A549 (cell line): ENCODE data around the gene FMNL3. TPM values are rescaled to one million over a fixed set of nuclear protein-coding genes. Genes with fewer than 3 reads are reported as not detected.

Experiments
- ATAC-seq, 2 experiments: fragments of 200-7000 bp in 1 of 2; fragments of >200 bp in 1 of 2; cut with Nextera tagmentation in 1 of 2; cut with Tn5 transposase in 1 of 2; 3 replicates each; pipeline versions ENCODE4 v1.8.0 to v1.9.1; 2018 to 2020; ENCODE audit warnings: mild to moderate bottlenecking in 1 of 2, moderate library complexity in 1 of 2
- CTCF ChIA-PET: fragments of 300-600 bp; sonication (Branson Sonifier 250); formaldehyde crosslinking; extraction: SDS; loops from one replicate; lab custom pipeline; 2021; ENCODE audit warnings: antibody characterized with exemption, inconsistent platforms; lab: Yijun Ruan, JAX
- POLR2A ChIA-PET: fragments of 350-600 bp; formaldehyde crosslinking; extraction: SDS; loops from one replicate; lab custom pipeline; 2021; ENCODE audit warnings: antibody characterized with exemption, inconsistent platforms; lab: Yijun Ruan, JAX
- DNase-seq, 2 experiments: peaks; one replicate each; pipeline versions ENCODE4 v3.0.0 to v3.0.0-alpha.2; 2011 to 2016; ENCODE audit warnings: low read depth in 1 of 2, low spot score in 1 of 2
- FAIRE-seq: peaks from 2 replicates; lab custom pipeline; 2011; peaks lifted over from hg19 to GRCh38; lab: Jason Lieb, UNC
- H3K27ac ChIP-seq, 2 experiments: fragments of >200 bp; sonication (Bioruptor Twin); formaldehyde crosslinking; 3 replicates each; pipeline ENCODE4 v1.5.1; 2016 to 2017
- H3K4me1 ChIP-seq: fragments of >200 bp; sonication (Bioruptor Twin); formaldehyde crosslinking; 3 replicates; pipeline ENCODE4 v1.6.1; 2016
- H3K4me2 ChIP-seq: fragments of >200 bp; sonication (Bioruptor Twin); formaldehyde crosslinking; 3 replicates; pipeline ENCODE4 v1.6.1; 2016
- H3K4me3 ChIP-seq: fragments of >200 bp; sonication (Bioruptor Twin); formaldehyde crosslinking; 3 replicates; pipeline ENCODE4 v1.5.1; 2016
- H3K9me3 ChIP-seq: fragments of >200 bp; sonication (Bioruptor Twin); formaldehyde crosslinking; 3 replicates; pipeline ENCODE4 v1.6.1; 2016
- BCL3 ChIP-seq: fragments of >200 bp; sonication (Bioruptor Twin); formaldehyde crosslinking; IDR thresholded peaks from 3 replicates; pipeline ENCODE4 v1.6.1; 2016
- CEBPB ChIP-seq, 2 experiments: fragments of >200 bp in 1 of 2; sonication (Bioruptor Twin) in 1 of 2; formaldehyde crosslinking in 1 of 2; IDR thresholded peaks; 2 replicates each; pipeline ENCODE4 v1.6.1; 2012 to 2016
- CHD4 ChIP-seq: fragments of 200-600 bp; sonication (generic); IDR thresholded peaks from 2 replicates; pipeline ENCODE4 v1.6.1; 2016; ENCODE audit warnings: antibody characterized with exemption, mild to moderate bottlenecking, borderline replicate concordance
- E2F6 ChIP-seq: IDR thresholded peaks from 2 replicates; pipeline ENCODE4 v1.6.1; 2012; ENCODE audit warnings: low read depth, borderline replicate concordance
- EHF ChIP-seq: fragments of 250-450 bp; sonication (Bioruptor Pico); IDR thresholded peaks from 2 replicates; pipeline ENCODE4 v1.5.0; 2020; ENCODE audit warnings: mild to moderate bottlenecking
- ELK1 ChIP-seq: fragments of 150-350 bp; IDR thresholded peaks from 2 replicates; pipeline ENCODE4 v1.6.1; 2014; ENCODE audit warnings: low read depth, mild to moderate bottlenecking, low read length
- EP300 ChIP-seq, 2 experiments: fragments of >200 bp; sonication (Bioruptor Twin); formaldehyde crosslinking; IDR thresholded peaks; 2 replicates in 1 of 2; 3 replicates in 1 of 2; pipeline ENCODE4 v1.6.1; 2016 to 2017
- FOSB ChIP-seq: fragments of 250-450 bp; sonication (Bioruptor Pico); IDR thresholded peaks from 2 replicates; pipeline ENCODE4 v1.5.0; 2020; ENCODE audit warnings: mild to moderate bottlenecking, moderate library complexity
- FOSL2 ChIP-seq, 2 experiments: fragments of 450-650 bp in 1 of 2; fragments of >200 bp in 1 of 2; sonication (Bioruptor Twin) in 1 of 2; formaldehyde crosslinking; IDR thresholded peaks; 2 replicates each; pipeline versions ENCODE4 v1.5.0 to v1.6.1; 2016 to 2020; ENCODE audit warnings: mild to moderate bottlenecking in 1 of 2, moderate library complexity in 1 of 2
- GATA3 ChIP-seq: IDR thresholded peaks from 2 replicates; pipeline ENCODE4 v1.6.1; 2012; ENCODE audit warnings: borderline replicate concordance
- HDAC2 ChIP-seq: fragments of 200-600 bp; sonication (generic); IDR thresholded peaks from 2 replicates; pipeline ENCODE4 v1.6.1; 2016
- HEYL ChIP-seq: fragments of 250-450 bp; sonication (Bioruptor Pico); IDR thresholded peaks from 2 replicates; pipeline ENCODE4 v1.8.0; 2021; ENCODE audit warnings: mild to moderate bottlenecking, moderate library complexity
- HMGXB4 ChIP-seq: fragments of 250-450 bp; sonication (Bioruptor Pico); IDR thresholded peaks from 2 replicates; pipeline ENCODE4 v1.5.0; 2021; ENCODE audit warnings: mild to moderate bottlenecking, moderate library complexity, borderline replicate concordance
- HOXA7 ChIP-seq: fragments of 250-450 bp; sonication (Bioruptor Pico); IDR thresholded peaks from 2 replicates; pipeline ENCODE4 v1.5.0; 2020; ENCODE audit warnings: mild to moderate bottlenecking, moderate library complexity
- JUNB ChIP-seq: fragments of >200 bp; sonication (Bioruptor Twin); formaldehyde crosslinking; IDR thresholded peaks from 2 replicates; pipeline ENCODE4 v1.6.1; 2016
- KDM1A ChIP-seq: fragments of 200-600 bp; sonication (generic); IDR thresholded peaks from 2 replicates; pipeline ENCODE4 v1.6.1; 2016; ENCODE audit warnings: low read depth, mild to moderate bottlenecking
- MAX ChIP-seq: IDR thresholded peaks from 2 replicates; pipeline ENCODE4 v1.6.1; 2012
- NPAS2 ChIP-seq: fragments of 250-450 bp; sonication (Bioruptor Pico); IDR thresholded peaks from 2 replicates; pipeline ENCODE4 v1.8.0; 2022; ENCODE audit warnings: mild to moderate bottlenecking, moderate library complexity, borderline replicate concordance
- NR3C1 ChIP-seq: fragments of >200 bp; sonication (Bioruptor Twin); formaldehyde crosslinking; IDR thresholded peaks from 3 replicates; pipeline ENCODE4 v1.6.1; 2017
- PBX3 ChIP-seq: IDR thresholded peaks from 2 replicates; pipeline ENCODE4 v1.6.1; 2012
- POLR2AphosphoS2 ChIP-seq: conservative IDR thresholded peaks from 2 replicates; pipeline ENCODE4 v1.6.1; 2012; ENCODE audit warnings: low read length, improper control_type of control experiment, inconsistent platforms
- RAD21 ChIP-seq, 2 experiments: fragments of >200 bp in 1 of 2; sonication (Bioruptor Twin) in 1 of 2; formaldehyde crosslinking in 1 of 2; IDR thresholded peaks in 1 of 2; conservative IDR thresholded peaks in 1 of 2; 2 replicates in 1 of 2; 3 replicates in 1 of 2; pipeline ENCODE4 v1.6.1; 2012 to 2018; ENCODE audit warnings: inconsistent platforms in 1 of 2
- ZC3H11A ChIP-seq: fragments of 450-650 bp; IDR thresholded peaks from 2 replicates; pipeline ENCODE4 v1.6.1; 2014; ENCODE audit warnings: antibody characterized with exemption, mild to moderate bottlenecking
- ZNF302 ChIP-seq: fragments of 250-450 bp; sonication (Bioruptor Pico); IDR thresholded peaks from 2 replicates; pipeline ENCODE4 v1.9.0; 2021; ENCODE audit warnings: inconsistent platforms, mild to moderate bottlenecking, moderate library complexity
- ZSCAN20 ChIP-seq: fragments of 250-450 bp; sonication (Bioruptor Pico); IDR thresholded peaks from 2 replicates; pipeline ENCODE4 v1.8.0; 2022; ENCODE audit warnings: mild to moderate bottlenecking, moderate library complexity
- WGBS: methylation state at CpG from one replicate; pipeline ENCODE4 v1.1.6; 2017; ENCODE audit errors: missing lambda C conversion rate; 5-methylcytosine and 5-hydroxymethylcytosine counted together
- polyA plus RNA-seq, 4 experiments: library from polyadenylated mRNA; depleted of rRNA in 3 of 4; stranded (reverse); fragments of >200 nt; fragmentation: RNase III in 1 of 4; extraction: RNeasy Plus Mini Kit Qiagen cat#74134 plus additional on column Dnase treatment in 1 of 4; gene quantifications; 2 replicates in 3 of 4; 3 replicates in 1 of 4; pipeline ENCODE4 v1.2.3, GENCODE V29; 2011 to 2017

FMNL3 gene
- polyA plus RNA-seq, 2 of the 4 experiments (the other 2 are of a cell fraction) = 1.7 TPM

- TF ChIP-seq POLR2AphosphoS2 (no peak), ZSCAN20 (CRISPR knock-in tag) (no peak), MAX (no peak), JUNB (no peak), E2F6 (no peak)
Measured at GRCh38 chr12:49618576-49618975, 88.6 kb downstream of the FMNL3 start (continued).

- FAIRE-seq (no peak), ATAC-seq (no peak), DNase-seq (no peak)
- TF ChIP-seq ZC3H11A (no peak), FOSL2 (IDR thresholded peaks at IDR 0.05) (no peak), FOSL2 (CRISPR knock-in tag; IDR thresholded peaks at IDR 0.05) (no peak), HEYL (CRISPR knock-in tag) (no peak), HDAC2 (no peak), RAD21 (conservative IDR thresholded peaks at IDR 0.05 in 1 of 2, IDR thresholded peaks at IDR 0.05 in 1 of 2) (no peak), GATA3 (no peak), NR3C1 (no peak)
- WGBS = 53% methylated on average over 5 of the region's 5 CpGs
- no peak overlapping the region for H3K4me2 ChIP-seq
- H3K27ac ChIP-seq = no peak overlapping the region
- H3K9me3 ChIP-seq = peaks cover 6% of the 10 kb centered on the region; the same call in 2 of the 3 replicates
- POLR2A ChIA-PET = no interaction called here
- CTCF ChIA-PET = interaction anchor here (0.7 to 3.1 kb wide), 2 partner anchors 36 to 285 kb away, joined by 3 to 12 read pairs; no protein-coding TSS in a partner anchor
- H3K4me3 ChIP-seq = no peak overlapping the region
- peaks cover 3% of the 10 kb centered on the region; the same call in 2 of the 3 replicates for H3K4me1 ChIP-seq
Measured at GRCh38 chr12:49616533-49617219, 90.5 kb downstream of the FMNL3 start.

- WGBS = 74% methylated on average over 7 of the region's 7 CpGs
- no peak overlapping the region for H3K4me3 ChIP-seq
- peak in 1 of 2 experiments; percentile 19 for DNase-seq
- no peak for ATAC-seq
- CTCF ChIA-PET = interaction anchor here (0.6 to 1.6 kb wide), 3 partner anchors 9 to 102 kb away, joined by 3 to 4 read pairs (median 3); no protein-coding TSS in a partner anchor
- no peak overlapping the region for H3K4me2 ChIP-seq
- FAIRE-seq = no peak
- no peaks in the 10 kb centered on the region for H3K4me1 ChIP-seq
- POLR2A ChIA-PET = no interaction called here
- H3K9me3 ChIP-seq = peaks cover 10% of the 10 kb centered on the region; the same call in 2 of the 3 replicates
- TF ChIP-seq HEYL (CRISPR knock-in tag) (no peak), GATA3 (peak; percentile 72; the same call in 1 of the 2 replicates), FOSB (no peak), FOSL2 (IDR thresholded peaks at IDR 0.05) (no peak), FOSL2 (CRISPR knock-in tag; IDR thresholded peaks at IDR 0.05) (peak; percentile 65)
- no peak overlapping the region for H3K27ac ChIP-seq
Measured at GRCh38 chr12:49615725-49616124, 91.5 kb downstream of the FMNL3 start.

- H3K27ac ChIP-seq = no peak overlapping the region
- H3K9me3 ChIP-seq = peaks cover 13% of the 10 kb centered on the region; the same call in 2 of the 3 replicates
- FAIRE-seq (no peak), DNase-seq (no peak), ATAC-seq (no peak)
- H3K4me2 ChIP-seq = no peak overlapping the region
- H3K4me3 ChIP-seq = no peak overlapping the region
- CTCF ChIA-PET = interaction anchor here (0.6 to 1.3 kb wide), 5 partner anchors 11 to 34 kb away, joined by 3 to 5 read pairs (median 3); partner anchors contain the start of gene PRPF40B
- no peaks in the 10 kb centered on the region for H3K4me1 ChIP-seq
- TF ChIP-seq CHD4 (no peak), HEYL (CRISPR knock-in tag) (no peak), BCL3 (no peak), RAD21 (conservative IDR thresholded peaks at IDR 0.05 in 1 of 2, IDR thresholded peaks at IDR 0.05 in 1 of 2) (no peak), PBX3 (no peak), EP300 (IDR thresholded peaks at IDR 0.05) (no peak), HOXA7 (CRISPR knock-in tag) (no peak), HMGXB4 (CRISPR knock-in tag) (no peak), KDM1A (no peak), CEBPB (IDR thresholded peaks at IDR 0.05) (no peak), ZSCAN20 (CRISPR knock-in tag) (no peak), ZNF302 (no peak), NPAS2 (CRISPR knock-in tag) (no peak), ELK1 (no peak), HDAC2 (no peak), EHF (CRISPR knock-in tag) (no peak)
- POLR2A ChIA-PET = interaction anchor here (0.8 kb wide), 1 partner anchor 129 kb away, joined by 3 read pairs; no protein-coding TSS in a partner anchor
Measured at GRCh38 chr12:49612210-49612609, 95.0 kb downstream of the FMNL3 start.
